Neural crest cell (in vitro differentiated cells): ENCODE results near the gene TBC1D25. TPM values are rescaled to one million over a fixed set of nuclear protein-coding genes. Genes with fewer than 3 reads are reported as not detected.
A peak's percentile ranks its signal among the peaks of the same experiment; 100 is the strongest.

Experiments
- DNase-seq: peaks from one replicate; pipeline ENCODE4 v3.0.0; 2021; ENCODE audit warnings: low read depth, mixed read lengths, low spot score
- H3K27ac Mint-ChIP-seq: one replicate; pipeline ENCODE4 v1.8.0; 2021; ENCODE audit warnings: mild to moderate bottlenecking, mixed read lengths; ENCODE audit not compliant: unreplicated experiment
- H3K27me3 Mint-ChIP-seq: 2 replicates; pipeline ENCODE4 v1.8.0; 2021; ENCODE audit warnings: low read depth, mild to moderate bottlenecking, mixed read lengths
- H3K36me3 Mint-ChIP-seq: 2 replicates; pipeline ENCODE4 v1.8.0; 2021; ENCODE audit warnings: low read depth, mild to moderate bottlenecking, mixed read lengths
- H3K4me1 Mint-ChIP-seq: 2 replicates; pipeline ENCODE4 v1.8.0; 2021; ENCODE audit warnings: mixed read lengths
- H3K4me3 Mint-ChIP-seq: one replicate; pipeline ENCODE4 v1.8.0; 2021; ENCODE audit warnings: mild to moderate bottlenecking, mixed read lengths
- H3K9me3 Mint-ChIP-seq: 2 replicates; pipeline ENCODE4 v1.8.0; 2021; ENCODE audit warnings: mixed read lengths
- total RNA-seq: library from RNA; stranded (reverse); gene quantifications from 2 replicates; pipeline ENCODE4 v1.2.1, GENCODE V29; 2021
- TF ChIP-seq, protein P1 (sequence below): fragments of 200-600 bp; sonication (generic); conservative IDR thresholded peaks from 2 replicates; pipeline ENCODE4 v1.5.0; 2021; ENCODE audit warnings: antibody characterized with exemption, mild to moderate bottlenecking

Gene TBC1D25
- total RNA-seq, 1 donor from 2014 or later = 12.0 TPM

DNA sequence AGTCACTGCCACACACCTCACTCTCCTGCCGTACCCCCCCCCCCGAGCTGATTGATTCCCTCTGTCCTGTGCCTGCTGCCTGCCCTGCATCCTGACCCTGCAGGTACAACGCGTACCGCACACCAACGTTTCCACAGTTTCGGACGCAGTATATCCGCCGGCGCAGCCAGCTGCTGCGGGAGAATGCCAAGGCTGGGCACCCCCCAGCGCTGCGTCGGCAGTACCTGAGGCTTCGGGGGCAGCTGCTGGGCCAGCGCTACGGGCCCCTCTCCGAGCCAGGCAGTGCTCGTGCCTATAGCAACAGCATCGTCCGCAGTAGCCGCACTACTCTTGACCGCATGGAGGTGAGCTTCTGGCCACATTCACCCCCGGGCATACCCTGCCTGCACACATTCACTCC is 59.1 kb downstream of the TBC1D25 start:
- H3K27me3 Mint-ChIP-seq = no peaks in the 10 kb centered on the region
- TF ChIP-seq, protein P1, sequence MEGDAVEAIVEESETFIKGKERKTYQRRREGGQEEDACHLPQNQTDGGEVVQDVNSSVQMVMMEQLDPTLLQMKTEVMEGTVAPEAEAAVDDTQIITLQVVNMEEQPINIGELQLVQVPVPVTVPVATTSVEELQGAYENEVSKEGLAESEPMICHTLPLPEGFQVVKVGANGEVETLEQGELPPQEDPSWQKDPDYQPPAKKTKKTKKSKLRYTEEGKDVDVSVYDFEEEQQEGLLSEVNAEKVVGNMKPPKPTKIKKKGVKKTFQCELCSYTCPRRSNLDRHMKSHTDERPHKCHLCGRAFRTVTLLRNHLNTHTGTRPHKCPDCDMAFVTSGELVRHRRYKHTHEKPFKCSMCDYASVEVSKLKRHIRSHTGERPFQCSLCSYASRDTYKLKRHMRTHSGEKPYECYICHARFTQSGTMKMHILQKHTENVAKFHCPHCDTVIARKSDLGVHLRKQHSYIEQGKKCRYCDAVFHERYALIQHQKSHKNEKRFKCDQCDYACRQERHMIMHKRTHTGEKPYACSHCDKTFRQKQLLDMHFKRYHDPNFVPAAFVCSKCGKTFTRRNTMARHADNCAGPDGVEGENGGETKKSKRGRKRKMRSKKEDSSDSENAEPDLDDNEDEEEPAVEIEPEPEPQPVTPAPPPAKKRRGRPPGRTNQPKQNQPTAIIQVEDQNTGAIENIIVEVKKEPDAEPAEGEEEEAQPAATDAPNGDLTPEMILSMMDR = no peak
- H3K27ac Mint-ChIP-seq = peak overlapping the region; percentile 66
- peak overlapping the region; percentile 96 for H3K4me3 Mint-ChIP-seq
- H3K9me3 Mint-ChIP-seq = peaks cover 2% of the 10 kb centered on the region
- peaks cover 11% of the 10 kb centered on the region for H3K4me1 Mint-ChIP-seq
- no peaks in the 10 kb centered on the region for H3K36me3 Mint-ChIP-seq
- DNase-seq = no peak

DNA sequence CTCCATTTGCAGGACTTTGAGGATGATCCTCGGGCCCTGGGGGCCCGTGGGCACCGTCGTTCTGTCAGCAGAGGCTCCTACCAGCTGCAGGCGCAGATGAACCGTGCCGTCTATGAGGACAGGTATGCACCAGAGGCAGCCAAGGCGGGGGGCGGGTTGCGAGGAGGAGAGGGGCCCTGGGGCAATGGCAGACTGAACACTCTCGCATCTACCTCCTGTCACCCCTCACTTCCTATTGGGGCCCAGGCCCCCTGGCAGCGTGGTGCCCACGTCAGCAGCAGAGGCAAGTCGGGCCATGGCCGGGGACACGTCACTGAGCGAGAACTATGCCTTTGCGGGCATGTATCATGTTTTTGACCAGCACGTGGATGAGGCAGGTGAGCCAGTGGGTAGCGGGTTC is 59.8 kb downstream of the TBC1D25 start:
- H3K4me3 Mint-ChIP-seq = no peak overlapping the region
- TF ChIP-seq, protein P1 = no peak
- H3K4me1 Mint-ChIP-seq = peaks cover 11% of the 10 kb centered on the region
- no peak overlapping the region for H3K27ac Mint-ChIP-seq
- peaks cover under 1% of the 10 kb centered on the region for H3K36me3 Mint-ChIP-seq
- H3K27me3 Mint-ChIP-seq = no peaks in the 10 kb centered on the region
- peaks cover 2% of the 10 kb centered on the region for H3K9me3 Mint-ChIP-seq
- no peak for DNase-seq

DNA sequence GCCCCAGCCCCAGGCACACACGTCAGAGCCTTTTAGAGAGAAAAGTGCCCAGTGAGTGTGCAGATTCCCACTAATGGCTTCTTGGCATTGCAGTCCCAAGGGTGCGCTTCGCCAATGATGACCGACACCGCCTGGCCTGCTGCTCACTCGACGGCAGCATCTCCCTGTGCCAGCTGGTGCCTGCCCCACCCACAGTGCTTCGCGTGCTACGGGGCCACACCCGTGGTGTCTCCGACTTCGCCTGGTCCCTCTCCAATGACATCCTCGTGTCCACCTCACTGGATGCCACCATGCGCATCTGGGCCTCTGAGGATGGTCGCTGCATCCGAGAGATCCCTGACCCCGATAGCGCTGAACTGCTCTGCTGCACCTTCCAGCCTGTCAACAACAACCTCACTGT is 60.7 kb downstream of the TBC1D25 start:
- peaks cover 11% of the 10 kb centered on the region for H3K4me1 Mint-ChIP-seq
- no peak overlapping the region for H3K27ac Mint-ChIP-seq
- peaks cover 2% of the 10 kb centered on the region for H3K9me3 Mint-ChIP-seq
- no peak overlapping the region for H3K4me3 Mint-ChIP-seq
- TF ChIP-seq, protein P1 = no peak
- DNase-seq = no peak
- no peaks in the 10 kb centered on the region for H3K27me3 Mint-ChIP-seq
- peaks cover 2% of the 10 kb centered on the region for H3K36me3 Mint-ChIP-seq

DNA sequence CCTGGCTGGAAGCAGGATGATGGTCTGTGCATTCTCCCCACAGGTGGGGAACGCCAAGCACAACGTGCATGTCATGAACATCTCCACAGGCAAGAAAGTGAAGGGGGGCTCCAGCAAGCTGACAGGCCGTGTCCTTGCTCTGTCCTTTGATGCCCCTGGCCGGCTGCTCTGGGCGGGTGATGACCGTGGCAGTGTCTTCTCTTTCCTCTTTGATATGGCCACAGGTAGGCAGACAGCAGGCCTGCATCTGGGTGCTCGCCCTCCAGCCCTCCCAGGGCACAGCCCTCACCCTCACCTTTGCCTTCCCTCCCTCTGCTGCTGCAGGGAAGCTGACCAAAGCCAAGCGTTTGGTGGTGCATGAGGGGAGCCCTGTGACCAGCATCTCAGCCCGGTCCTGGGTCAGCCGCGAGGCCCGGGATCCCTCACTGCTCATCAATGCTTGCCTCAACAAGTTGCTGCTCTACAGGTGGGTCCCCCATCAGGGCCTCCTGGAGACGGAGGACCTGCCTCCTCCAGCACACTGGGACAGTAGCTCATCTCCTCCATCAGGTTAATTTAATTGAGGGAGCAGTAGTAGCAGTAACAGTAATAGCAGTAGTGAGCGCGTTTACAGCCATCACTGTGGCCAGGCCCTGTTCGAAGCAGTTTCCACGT is 62.4 kb downstream of the TBC1D25 start:
- H3K4me1 Mint-ChIP-seq = peaks cover 11% of the 10 kb centered on the region
- no peak overlapping the region for H3K27ac Mint-ChIP-seq
- no peak overlapping the region for H3K4me3 Mint-ChIP-seq
- H3K9me3 Mint-ChIP-seq = peaks cover 2% of the 10 kb centered on the region
- TF ChIP-seq, protein P1 = no peak
- H3K27me3 Mint-ChIP-seq = no peaks in the 10 kb centered on the region
- DNase-seq = no peak
- H3K36me3 Mint-ChIP-seq = peaks cover 3% of the 10 kb centered on the region

DNA sequence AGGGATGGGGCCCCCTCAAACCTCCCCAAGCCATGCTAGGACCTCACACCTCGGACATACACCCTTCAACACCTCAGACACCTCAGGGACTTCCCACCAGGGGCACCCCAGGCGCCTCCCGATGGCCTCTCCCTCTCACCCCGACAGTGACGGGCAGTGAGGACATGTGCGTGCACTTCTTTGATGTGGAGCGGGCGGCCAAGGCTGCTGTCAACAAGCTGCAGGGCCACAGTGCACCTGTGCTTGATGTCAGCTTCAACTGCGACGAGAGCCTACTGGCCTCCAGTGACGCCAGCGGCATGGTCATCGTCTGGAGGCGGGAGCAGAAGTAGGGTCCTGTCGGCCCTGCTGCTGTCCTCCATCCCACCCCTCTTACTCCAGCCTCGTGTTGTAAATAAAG is 65.2 kb downstream of the TBC1D25 start:
- peaks cover 9% of the 10 kb centered on the region for H3K36me3 Mint-ChIP-seq
- DNase-seq = no peak
- H3K27me3 Mint-ChIP-seq = no peaks in the 10 kb centered on the region
- no peaks in the 10 kb centered on the region for H3K4me1 Mint-ChIP-seq
- no peak overlapping the region for H3K27ac Mint-ChIP-seq
- no peak overlapping the region for H3K4me3 Mint-ChIP-seq
- TF ChIP-seq, protein P1 = no peak
- H3K9me3 Mint-ChIP-seq = peaks cover 3% of the 10 kb centered on the region
